H9 (cell line): ENCODE data around the gene ENAM. TPM values are rescaled to one million over a fixed set of nuclear protein-coding genes. Genes with fewer than 3 reads are reported as not detected.

ENCODE experiments used
- DNase-seq: peaks from one replicate; pipeline ENCODE4 v3.0.0-alpha.2; 2017
- H2AFZ ChIP-seq: one replicate; pipeline ENCODE4 v1.6.1; 2013; ENCODE audit warnings: mild to moderate bottlenecking, low read length, control low read depth, moderate library complexity
- H2AK5ac ChIP-seq: 2 replicates; pipeline ENCODE4 v1.6.1; 2013; ENCODE audit warnings: low read length, control low read depth, mixed read lengths; ENCODE audit not compliant: insufficient read length
- H2BK120ac ChIP-seq: one replicate; pipeline ENCODE4 v1.6.1; 2013; ENCODE audit warnings: low read depth, mild to moderate bottlenecking, low read length, control low read depth, inconsistent platforms; ENCODE audit not compliant: poor library complexity, severe bottlenecking
- H2BK12ac ChIP-seq: 2 replicates; pipeline ENCODE4 v1.6.1; 2013; ENCODE audit warnings: low read length, control low read depth, mixed read lengths, low read depth; ENCODE audit not compliant: insufficient read length
- H2BK15ac ChIP-seq: 2 replicates; pipeline ENCODE4 v1.6.1; 2013; ENCODE audit warnings: low read depth, low read length, control low read depth
- H2BK20ac ChIP-seq: one replicate; pipeline ENCODE4 v1.6.1; 2013; ENCODE audit warnings: low read depth, mild to moderate bottlenecking, low read length, control low read depth, inconsistent platforms; ENCODE audit not compliant: poor library complexity, severe bottlenecking
- H2BK5ac ChIP-seq: 2 replicates; pipeline ENCODE4 v1.6.1; 2013; ENCODE audit warnings: low read length, control low read depth, mixed read lengths; ENCODE audit not compliant: insufficient read length
- H3K14ac ChIP-seq: 2 replicates; pipeline ENCODE4 v1.6.1; 2013; ENCODE audit warnings: low read length, control low read depth; ENCODE audit not compliant: insufficient read depth
- H3K18ac ChIP-seq: 2 replicates; pipeline ENCODE4 v1.6.1; 2013; ENCODE audit warnings: low read depth, mild to moderate bottlenecking, mixed read lengths, low read length, control low read depth; ENCODE audit not compliant: insufficient read length
- H3K23ac ChIP-seq: 2 replicates; pipeline ENCODE4 v1.6.1; 2013; ENCODE audit warnings: low read length, control low read depth, mixed read lengths, low read depth; ENCODE audit not compliant: insufficient read length
- H3K23me2 ChIP-seq: 2 replicates; pipeline ENCODE4 v1.6.1; 2013; ENCODE audit warnings: low read depth, mild to moderate bottlenecking, mixed read lengths, low read length, control low read depth; ENCODE audit not compliant: insufficient read length, poor library complexity, severe bottlenecking
- H3K27ac ChIP-seq: 2 replicates; pipeline ENCODE4 v1.5.1; 2013; ENCODE audit warnings: low read length, control low read depth, mixed read lengths, low read depth; ENCODE audit not compliant: insufficient read length
- H3K27me3 ChIP-seq: 2 replicates; pipeline ENCODE4 v1.6.1; 2013; ENCODE audit warnings: low read length, control low read depth, inconsistent platforms; ENCODE audit not compliant: insufficient read depth
- H3K4ac ChIP-seq: 2 replicates; pipeline ENCODE4 v1.6.1; 2013; ENCODE audit warnings: low read depth, mild to moderate bottlenecking, control low read depth, inconsistent platforms, low read length, moderate library complexity
- H3K4me1 ChIP-seq: 2 replicates; pipeline ENCODE4 v1.6.1; 2013; ENCODE audit warnings: low read length, control low read depth, inconsistent platforms; ENCODE audit not compliant: insufficient read depth
- H3K4me2 ChIP-seq: 2 replicates; pipeline ENCODE4 v1.6.1; 2013; ENCODE audit warnings: low read length, control low read depth, mixed read lengths; ENCODE audit not compliant: insufficient read length, insufficient read depth
- H3K56ac ChIP-seq: 2 replicates; pipeline ENCODE4 v1.6.1; 2013; ENCODE audit warnings: low read depth, mild to moderate bottlenecking, mixed read lengths, low read length, control low read depth; ENCODE audit not compliant: insufficient read length
- H3K79me1 ChIP-seq: 2 replicates; pipeline ENCODE4 v1.6.1; 2013; ENCODE audit warnings: low read depth, mild to moderate bottlenecking, moderate library complexity, low read length, control low read depth, inconsistent platforms; ENCODE audit not compliant: insufficient read depth, poor library complexity, severe bottlenecking
- H3K79me2 ChIP-seq: 2 replicates; pipeline ENCODE4 v1.6.1; 2013; ENCODE audit warnings: low read length, control low read depth, inconsistent platforms; ENCODE audit not compliant: insufficient read depth
- H3K9ac ChIP-seq: 2 replicates; pipeline ENCODE4 v1.6.1; 2013; ENCODE audit warnings: low read length, control low read depth, mixed read lengths; ENCODE audit not compliant: insufficient read length; ENCODE audit errors: extremely low read depth
- H3K9me3 ChIP-seq: one replicate; pipeline ENCODE4 v1.6.1; 2013; ENCODE audit warnings: low read depth, low read length, inconsistent platforms; ENCODE audit not compliant: control insufficient read depth
- H3T11ph ChIP-seq: one replicate; pipeline ENCODE4 v1.6.1; 2013; ENCODE audit warnings: mild to moderate bottlenecking, low read length, control low read depth, inconsistent platforms
- H4K20me1 ChIP-seq: one replicate; pipeline ENCODE4 v1.6.1; 2013; ENCODE audit not compliant: control insufficient read depth, insufficient read length, insufficient read depth
- H4K5ac ChIP-seq: 2 replicates; pipeline ENCODE4 v1.6.1; 2013; ENCODE audit warnings: low read depth, mild to moderate bottlenecking, mixed read lengths, low read length, control low read depth; ENCODE audit not compliant: insufficient read length
- H4K8ac ChIP-seq: replicated peaks from 2 replicates; pipeline ENCODE4 v1.6.1; 2013; ENCODE audit warnings: low read length, control low read depth, mixed read lengths, low read depth; ENCODE audit not compliant: insufficient read length
- H4K91ac ChIP-seq: 2 replicates; pipeline ENCODE4 v1.6.1; 2013; ENCODE audit warnings: low read depth, mild to moderate bottlenecking, moderate library complexity, mixed read lengths, low read length, control low read depth; ENCODE audit not compliant: insufficient read length
- H3K27ac Mint-ChIP-seq, 3 experiments: 2 replicates in 2 of 3; 3 replicates in 1 of 3; pipeline ENCODE4 v1.8.0; 2020 to 2021; ENCODE audit warnings: mixed read lengths in 3 of 3, mild to moderate bottlenecking in 1 of 3, moderate library complexity in 1 of 3
- H3K27me3 Mint-ChIP-seq: 2 replicates; pipeline ENCODE4 v1.8.0; 2021; ENCODE audit warnings: low read depth, mild to moderate bottlenecking, moderate library complexity, mixed read lengths
- H3K36me3 Mint-ChIP-seq, 3 experiments: 2 replicates in 2 of 3; 3 replicates in 1 of 3; pipeline ENCODE4 v1.8.0; 2020 to 2021; ENCODE audit warnings: low read depth in 3 of 3, mixed read lengths in 3 of 3; ENCODE audit not compliant: insufficient read depth in 1 of 3
- H3K4me1 Mint-ChIP-seq, 2 experiments: 2 replicates each; pipeline ENCODE4 v1.8.0; 2020; ENCODE audit warnings: mixed read lengths in 2 of 2
- H3K4me3 Mint-ChIP-seq, 2 experiments: 2 replicates in 1 of 2; 3 replicates in 1 of 2; pipeline ENCODE4 v1.8.0; 2020 to 2021; ENCODE audit warnings: mild to moderate bottlenecking in 2 of 2, mixed read lengths in 2 of 2, moderate library complexity in 1 of 2
- H3K9me3 Mint-ChIP-seq, 2 experiments: 2 replicates in 1 of 2; 3 replicates in 1 of 2; pipeline ENCODE4 v1.8.0; 2020; ENCODE audit warnings: mild to moderate bottlenecking in 2 of 2, mixed read lengths in 2 of 2, moderate library complexity in 1 of 2
- WGBS: extraction: QIAGEN DNeasy Blood & Tissue Kit; methylation state at CpG from one replicate; pipeline ENCODE4 v1.1.7; 2013; ENCODE audit warnings: missing lambda C conversion rate, low lambda C conversion rate, mixed read lengths; ENCODE audit not compliant: insufficient read length; ENCODE audit errors: extremely low coverage; 5-methylcytosine and 5-hydroxymethylcytosine counted together
- total RNA-seq: library from RNA; stranded (reverse); gene quantifications from 2 replicates; pipeline ENCODE4 v1.2.1, GENCODE V29; 2021
- TF ChIP-seq, protein P1 (sequence below): fragments of 200-600 bp; sonication (generic); conservative IDR thresholded peaks from 3 replicates; pipeline ENCODE4 v1.8.0; 2021; ENCODE audit warnings: antibody characterized with exemption, mild to moderate bottlenecking

Gene ENAM
- total RNA-seq, 1 experiment from 2014 or later = not detected

DNA sequence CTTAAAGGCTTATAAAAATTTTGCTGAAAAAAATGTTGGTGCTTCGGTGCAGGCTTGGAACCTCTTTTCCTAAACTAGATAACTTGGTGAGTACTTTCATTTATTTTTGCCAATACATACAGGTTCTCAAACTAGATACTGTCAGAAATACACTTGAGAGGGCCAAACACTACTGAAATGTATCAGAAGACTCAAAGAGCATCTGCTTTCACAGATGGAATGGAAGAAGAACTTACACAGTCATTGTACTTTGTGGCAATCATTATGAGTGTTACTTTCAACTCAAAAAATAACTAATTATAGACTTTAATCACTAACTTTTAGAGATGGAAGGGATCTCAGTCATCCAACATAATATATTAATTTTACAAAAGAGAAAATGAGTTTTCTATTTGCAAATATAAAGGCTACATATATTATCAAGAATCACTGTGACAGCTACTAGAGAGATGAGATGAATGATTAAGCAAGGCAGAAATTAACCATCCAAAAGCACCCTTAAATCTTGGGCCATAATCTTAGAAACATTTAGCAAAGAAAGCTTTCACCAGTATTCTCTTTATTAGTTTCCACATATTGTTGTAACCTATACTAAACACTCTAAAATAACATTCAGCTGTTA, 1.0 kb downstream of the ENAM start:
- no peak overlapping the region for H3K27ac Mint-ChIP-seq
- no peak overlapping the region for H3K14ac ChIP-seq

More for the DNA sequence above, 1.0 kb downstream of the ENAM start:
- Mint-ChIP-seq H3K4me3 (no peak overlapping the region), H3K27me3 (no peaks in the 10 kb centered on the region; the same call in 1 of the 2 replicates), H3K4me1 (no peaks in the 10 kb centered on the region), H3K36me3 (no peaks in the 10 kb centered on the region), H3K9me3 (no peaks in the 10 kb centered on the region)
- no peak overlapping the region for H4K91ac ChIP-seq
- H3K27me3 ChIP-seq = no peaks in the 10 kb centered on the region
- WGBS = no CpG with 5 or more reads among the region's 1 CpG
- H3K4ac ChIP-seq = no peak overlapping the region
- H3K23ac ChIP-seq = no peak overlapping the region
- H3K9me3 ChIP-seq = no peaks in the 10 kb centered on the region
- H2BK120ac ChIP-seq = no peak overlapping the region
- no peak for DNase-seq
- H3K27ac ChIP-seq = no peak overlapping the region
- no peak overlapping the region for H3K56ac ChIP-seq
- H3K79me1 ChIP-seq = no peaks in the 10 kb centered on the region
- no peak overlapping the region for H4K8ac ChIP-seq
- H3K4me2 ChIP-seq = no peak overlapping the region
- H3K18ac ChIP-seq = no peak overlapping the region
- no peaks in the 10 kb centered on the region for H3K79me2 ChIP-seq
- H3K23me2 ChIP-seq = no peaks in the 10 kb centered on the region
- no peak overlapping the region for H2BK20ac ChIP-seq
- TF ChIP-seq, protein P1, sequence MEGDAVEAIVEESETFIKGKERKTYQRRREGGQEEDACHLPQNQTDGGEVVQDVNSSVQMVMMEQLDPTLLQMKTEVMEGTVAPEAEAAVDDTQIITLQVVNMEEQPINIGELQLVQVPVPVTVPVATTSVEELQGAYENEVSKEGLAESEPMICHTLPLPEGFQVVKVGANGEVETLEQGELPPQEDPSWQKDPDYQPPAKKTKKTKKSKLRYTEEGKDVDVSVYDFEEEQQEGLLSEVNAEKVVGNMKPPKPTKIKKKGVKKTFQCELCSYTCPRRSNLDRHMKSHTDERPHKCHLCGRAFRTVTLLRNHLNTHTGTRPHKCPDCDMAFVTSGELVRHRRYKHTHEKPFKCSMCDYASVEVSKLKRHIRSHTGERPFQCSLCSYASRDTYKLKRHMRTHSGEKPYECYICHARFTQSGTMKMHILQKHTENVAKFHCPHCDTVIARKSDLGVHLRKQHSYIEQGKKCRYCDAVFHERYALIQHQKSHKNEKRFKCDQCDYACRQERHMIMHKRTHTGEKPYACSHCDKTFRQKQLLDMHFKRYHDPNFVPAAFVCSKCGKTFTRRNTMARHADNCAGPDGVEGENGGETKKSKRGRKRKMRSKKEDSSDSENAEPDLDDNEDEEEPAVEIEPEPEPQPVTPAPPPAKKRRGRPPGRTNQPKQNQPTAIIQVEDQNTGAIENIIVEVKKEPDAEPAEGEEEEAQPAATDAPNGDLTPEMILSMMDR = no peak
- H4K20me1 ChIP-seq = no peaks in the 10 kb centered on the region
- no peak overlapping the region for H2BK5ac ChIP-seq
- no peak overlapping the region for H3T11ph ChIP-seq
- H2BK12ac ChIP-seq = no peak overlapping the region
- H4K5ac ChIP-seq = no peak overlapping the region
- no peaks in the 10 kb centered on the region for H3K4me1 ChIP-seq
- no peak overlapping the region for H2AFZ ChIP-seq
- H2AK5ac ChIP-seq = no peak overlapping the region
- no peak overlapping the region for H3K9ac ChIP-seq
- H2BK15ac ChIP-seq = no peak overlapping the region
